Body of pancreas (tissue), 4 donors: ENCODE measurements around the gene ZFR.

Experiments
- POLR2A ChIP-seq, 3 donors: fragments of 450-650 bp; IDR thresholded peaks; one replicate each; pipeline ENCODE4 v1.6.1; 2016; ENCODE audit warnings: antibody characterized with exemption in 3 of 3, mild to moderate bottlenecking in 2 of 3
- TF ChIP-seq, protein P1 (sequence below), 7 experiments: fragments of 450-650 bp in 4 of 7; fragments of 200-600 bp in 3 of 7; sonication (generic) in 3 of 7; IDR thresholded peaks; one replicate each; pipeline ENCODE4 v1.5.1; 2016 to 2019; ENCODE audit warnings: antibody characterized with exemption in 7 of 7

DNA sequence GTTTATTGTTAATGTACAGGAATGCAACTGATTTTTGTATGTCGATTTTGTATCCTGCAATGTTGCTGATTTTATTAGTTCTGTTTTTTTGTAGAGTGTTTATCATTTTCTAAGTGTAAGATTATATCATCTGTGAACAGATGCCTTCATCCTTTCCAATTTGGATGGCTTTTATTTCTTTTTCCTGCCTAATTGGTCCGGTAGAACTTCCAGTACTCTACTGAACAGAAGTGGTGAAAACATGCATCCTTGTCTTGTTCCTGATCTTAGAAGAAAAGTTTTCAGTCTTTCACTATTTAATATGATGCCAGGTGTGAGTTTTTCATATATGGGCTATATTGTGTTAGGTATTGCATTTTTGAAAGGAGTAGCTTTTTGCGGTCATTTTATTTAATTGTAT, 42.5 kb upstream of the ZFR start:
- TF ChIP-seq, protein P1, sequence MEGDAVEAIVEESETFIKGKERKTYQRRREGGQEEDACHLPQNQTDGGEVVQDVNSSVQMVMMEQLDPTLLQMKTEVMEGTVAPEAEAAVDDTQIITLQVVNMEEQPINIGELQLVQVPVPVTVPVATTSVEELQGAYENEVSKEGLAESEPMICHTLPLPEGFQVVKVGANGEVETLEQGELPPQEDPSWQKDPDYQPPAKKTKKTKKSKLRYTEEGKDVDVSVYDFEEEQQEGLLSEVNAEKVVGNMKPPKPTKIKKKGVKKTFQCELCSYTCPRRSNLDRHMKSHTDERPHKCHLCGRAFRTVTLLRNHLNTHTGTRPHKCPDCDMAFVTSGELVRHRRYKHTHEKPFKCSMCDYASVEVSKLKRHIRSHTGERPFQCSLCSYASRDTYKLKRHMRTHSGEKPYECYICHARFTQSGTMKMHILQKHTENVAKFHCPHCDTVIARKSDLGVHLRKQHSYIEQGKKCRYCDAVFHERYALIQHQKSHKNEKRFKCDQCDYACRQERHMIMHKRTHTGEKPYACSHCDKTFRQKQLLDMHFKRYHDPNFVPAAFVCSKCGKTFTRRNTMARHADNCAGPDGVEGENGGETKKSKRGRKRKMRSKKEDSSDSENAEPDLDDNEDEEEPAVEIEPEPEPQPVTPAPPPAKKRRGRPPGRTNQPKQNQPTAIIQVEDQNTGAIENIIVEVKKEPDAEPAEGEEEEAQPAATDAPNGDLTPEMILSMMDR (IDR thresholded peaks at IDR 0.05): no peak
- no peak for TF ChIP-seq POLR2A (IDR thresholded peaks at IDR 0.05)
